PC-3 (cell line): ENCODE measurements around the gene DNAH14. TPM values are rescaled to one million over a fixed set of nuclear protein-coding genes. Genes with fewer than 3 reads are reported as not detected.
A peak's percentile ranks its signal among the peaks of the same experiment; 100 is the strongest.

Experiments used
- ATAC-seq: fragments of 200-7000 bp; cut with Tn5 transposase; 2 replicates; pipeline ENCODE4 v1.9.1; 2020; ENCODE audit warnings: mild to moderate bottlenecking, moderate library complexity
- BruUV-seq: library from RNA; stranded (reverse); fragments of 400-500 nt; replicated peaks from 2 replicates; lab custom pipeline; 2021; lab: Mats Ljungman, UMichigan
- CTCF ChIA-PET: fragments of 300-600 bp; sonication (Branson Sonifier 250); formaldehyde crosslinking; loops from one replicate; lab custom pipeline; 2022; ENCODE audit warnings: antibody characterized with exemption; lab: Charles Lee
- POLR2A ChIA-PET: fragments of 300-600 bp; sonication (Branson Sonifier 250); formaldehyde crosslinking; loops from one replicate; lab custom pipeline; 2022; ENCODE audit warnings: antibody characterized with exemption; ENCODE audit not compliant: unreplicated experiment; lab: Charles Lee
- DNase-seq: peaks from one replicate; pipeline ENCODE4 v3.0.0-alpha.2; 2015
- H2AFZ ChIP-seq: fragments of 300-600 bp; sonication (generic); 2 replicates; pipeline ENCODE4 v1.6.0; 2016; ENCODE audit warnings: antibody characterized with exemption, low read length
- H3F3A ChIP-seq: fragments of 300-600 bp; sonication (generic); one replicate; pipeline ENCODE4 v1.6.0; 2017; ENCODE audit warnings: antibody characterized with exemption, low read length, control low read depth, mild to moderate bottlenecking; ENCODE audit not compliant: unreplicated experiment
- H3K27ac ChIP-seq: fragments of 300-600 bp; sonication (generic); 2 replicates; pipeline ENCODE4 v1.5.1; 2016; ENCODE audit warnings: mild to moderate bottlenecking, low read length
- H3K27me3 ChIP-seq: fragments of 300-600 bp; sonication (generic); 2 replicates; pipeline ENCODE4 v1.6.1; 2016; ENCODE audit warnings: low read length, mixed read lengths
- H3K36me3 ChIP-seq: fragments of 300-600 bp; sonication (generic); 2 replicates; pipeline ENCODE4 v1.6.1; 2016; ENCODE audit warnings: low read depth, mixed run types, low read length, mixed read lengths
- H3K4me1 ChIP-seq: fragments of 300-600 bp; sonication (generic); 2 replicates; pipeline ENCODE4 v1.5.1; 2016; ENCODE audit warnings: low read length; ENCODE audit not compliant: insufficient read depth
- H3K4me2 ChIP-seq: fragments of 300-600 bp; sonication (generic); 2 replicates; pipeline ENCODE4 v1.6.0; 2016; ENCODE audit warnings: low read length
- H3K4me3 ChIP-seq: fragments of 300-600 bp; sonication (generic); 2 replicates; pipeline ENCODE4 v1.5.1; 2016; ENCODE audit warnings: mild to moderate bottlenecking, low read length, mixed read lengths
- H3K79me2 ChIP-seq: fragments of 300-600 bp; sonication (generic); 2 replicates; pipeline ENCODE4 v1.6.1; 2017; ENCODE audit warnings: low read length, mixed read lengths
- H3K9ac ChIP-seq: fragments of 300-600 bp; sonication (generic); 2 replicates; pipeline ENCODE4 v1.6.0; 2016; ENCODE audit warnings: mild to moderate bottlenecking, low read length
- H3K9me2 ChIP-seq: fragments of 300-600 bp; sonication (generic); replicated peaks from 2 replicates; pipeline ENCODE4 v1.6.1; 2016; ENCODE audit warnings: mixed run types, low read length, mixed read lengths
- H3K9me3 ChIP-seq: fragments of 300-600 bp; sonication (generic); 2 replicates; pipeline ENCODE4 v1.6.1; 2016; ENCODE audit warnings: low read length, mixed read lengths
- H4K20me1 ChIP-seq: fragments of 300-600 bp; sonication (generic); 2 replicates; pipeline ENCODE4 v1.6.1; 2016; ENCODE audit warnings: low read length, mixed read lengths
- CTCF ChIP-seq: fragments of 300-600 bp; sonication (generic); conservative IDR thresholded peaks from 2 replicates; pipeline ENCODE4 v1.5.1; 2017; ENCODE audit warnings: antibody characterized with exemption, low read depth, mild to moderate bottlenecking, low read length
- EZH2 ChIP-seq: fragments of 300-600 bp; sonication (generic); IDR thresholded peaks from one replicate; pipeline ENCODE4 v1.6.1; 2017; ENCODE audit warnings: antibody characterized with exemption, mild to moderate bottlenecking, low read length; ENCODE audit not compliant: unreplicated experiment
- EZH2phosphoT487 ChIP-seq: fragments of 300-600 bp; sonication (generic); IDR thresholded peaks from 2 replicates; pipeline ENCODE4 v1.6.1; 2018; ENCODE audit warnings: mild to moderate bottlenecking, antibody characterized with exemption, low read length, borderline replicate concordance
- intact Hi-C: fragments of 100-400 bp; cut with micrococcal nuclease; formaldehyde crosslinking; loops from 2 replicates; pipeline ENCODE4 v1.9.0; 2023
- total RNA-seq: library from RNA; depleted of rRNA; stranded (reverse); fragments of >200 nt; gene quantifications from 2 replicates; pipeline ENCODE4 v1.2.3, GENCODE V29; 2014

The DNAH14 gene
- total RNA-seq, 1 experiment from 2014 or later = 42.8 TPM

GRCh38 chr1:225343618-225344017 is 414.1 kb downstream of the DNAH14 start:
- ATAC-seq = peak; percentile 54
- POLR2A ChIA-PET = interaction anchor here (0.6 kb wide), 1 partner anchor 23 kb away, joined by 4 read pairs; no protein-coding TSS in a partner anchor
- H3K36me3 ChIP-seq = no peaks in the 10 kb centered on the region

GRCh38 chr1:225347123-225347683 is 417.7 kb downstream of the DNAH14 start:
- H3K9ac ChIP-seq = no peak overlapping the region
- H2AFZ ChIP-seq = no peak overlapping the region
- H3K4me2 ChIP-seq = no peak overlapping the region
- H3K9me2 ChIP-seq = no peaks in the 10 kb centered on the region
- POLR2A ChIA-PET = no interaction called here
- CTCF ChIA-PET = no interaction called here
- H3F3A ChIP-seq = no peaks in the 10 kb centered on the region
- no peak overlapping the region for H3K27ac ChIP-seq
- no peak for DNase-seq
- no TSS peak for BruUV-seq
- H3K9me3 ChIP-seq = no peaks in the 10 kb centered on the region
- no peaks in the 10 kb centered on the region for H3K36me3 ChIP-seq
- no peaks in the 10 kb centered on the region for H3K79me2 ChIP-seq
- H3K4me3 ChIP-seq = no peak overlapping the region
- H3K27me3 ChIP-seq = no peaks in the 10 kb centered on the region
- ATAC-seq = no peak
- H4K20me1 ChIP-seq = no peaks in the 10 kb centered on the region
- TF ChIP-seq CTCF = no peak
- TF ChIP-seq EZH2phosphoT487 = no peak
- no peak for TF ChIP-seq EZH2
- peaks cover 8% of the 10 kb centered on the region; the same call in 1 of the 2 replicates for H3K4me1 ChIP-seq
- intact Hi-C loops = no loop called here

More at GRCh38 chr1:225343618-225344017, 414.1 kb downstream of the DNAH14 start:
- no peaks in the 10 kb centered on the region for H4K20me1 ChIP-seq
- H3K79me2 ChIP-seq = no peaks in the 10 kb centered on the region
- H3K4me3 ChIP-seq = no peak overlapping the region
- DNase-seq = peak; percentile 48
- H3K27ac ChIP-seq = no peak overlapping the region
- H3K4me2 ChIP-seq = no peak overlapping the region
- H3K4me1 ChIP-seq = peaks cover 15% of the 10 kb centered on the region; the same call in 1 of the 2 replicates
- H3K9me2 ChIP-seq = no peaks in the 10 kb centered on the region
- H3K27me3 ChIP-seq = no peaks in the 10 kb centered on the region
- no peak overlapping the region for H3K9ac ChIP-seq
- H3F3A ChIP-seq = no peaks in the 10 kb centered on the region
- TF ChIP-seq EZH2phosphoT487 = no peak
- peak; percentile 76 for TF ChIP-seq CTCF
- BruUV-seq = no TSS peak
- no peaks in the 10 kb centered on the region for H3K9me3 ChIP-seq
- no peak overlapping the region for H2AFZ ChIP-seq
- CTCF ChIA-PET = interaction anchor here (1.0 kb wide), 1 partner anchor 24 kb away, joined by 17 read pairs; no protein-coding TSS in a partner anchor
- intact Hi-C loops = loop anchor here (1.0 kb wide), 2 partner anchors 24 to 414 kb away; partner anchors contain the start of gene DNAH14

GRCh38 chr1:225348400-225348799 is 418.9 kb downstream of the DNAH14 start:
- Histone ChIP-seq H3K4me1 (no peaks in the 10 kb centered on the region), H3K27ac (no peak overlapping the region), H3K9ac (no peak overlapping the region), H3K9me2 (no peaks in the 10 kb centered on the region), H4K20me1 (no peaks in the 10 kb centered on the region), H2AFZ (no peak overlapping the region), H3K79me2 (no peaks in the 10 kb centered on the region), H3K4me3 (no peak overlapping the region), H3K4me2 (no peak overlapping the region), H3K36me3 (no peaks in the 10 kb centered on the region), H3K9me3 (no peaks in the 10 kb centered on the region), H3K27me3 (no peaks in the 10 kb centered on the region), H3F3A (no peaks in the 10 kb centered on the region)
- intact Hi-C loops = no loop called here
- TF ChIP-seq CTCF = no peak
- no peak for TF ChIP-seq EZH2phosphoT487
- TF ChIP-seq EZH2 = no peak
- POLR2A ChIA-PET = no interaction called here
- BruUV-seq = no TSS peak
- CTCF ChIA-PET = no interaction called here
- no peak for ATAC-seq
- no peak for DNase-seq
